Bronchial epithelial cell (primary cell): ENCODE results near the gene TMPRSS2. TPM values are rescaled to one million over a fixed set of nuclear protein-coding genes. Genes with fewer than 3 reads are reported as not detected.

Experiments used
- DNase-seq: peaks from one replicate; pipeline ENCODE4 v3.0.0-alpha.2; 2010; ENCODE audit warnings: low read depth
- FAIRE-seq: peaks from 2 replicates; lab custom pipeline; 2011; peaks lifted over from hg19 to GRCh38; lab: Jason Lieb, UNC
- H3K27me3 ChIP-seq: 2 replicates; pipeline ENCODE4 v1.5.1; 2011; ENCODE audit warnings: low read length; ENCODE audit not compliant: control insufficient read depth, insufficient read depth
- H3K36me3 ChIP-seq: 2 replicates; pipeline ENCODE4 v1.5.1; 2011; ENCODE audit warnings: low read length; ENCODE audit not compliant: control insufficient read depth, insufficient read depth
- H3K4me3 ChIP-seq: 2 replicates; pipeline ENCODE4 v1.5.1; 2011; ENCODE audit warnings: mild to moderate bottlenecking, low read depth, low read length, control low read depth
- CTCF ChIP-seq: IDR thresholded peaks from 2 replicates; pipeline ENCODE4 v1.5.1; 2011; ENCODE audit warnings: mild to moderate bottlenecking, moderate library complexity, low read length, control low read depth, inconsistent platforms; ENCODE audit not compliant: insufficient read depth, severe bottlenecking
- total RNA-seq: library from RNA; depleted of rRNA; stranded (reverse); fragments of >200 nt; gene quantifications from 2 replicates; pipeline ENCODE4 v1.2.1, GENCODE V29; 2014

The TMPRSS2 gene
- total RNA-seq, 1 donor from 2014 or later: 3.7 TPM

GRCh38 chr21:41488080-41488479 is 19.9 kb downstream of the TMPRSS2 start:
- FAIRE-seq (no peak), DNase-seq (no peak)
- no peak for TF ChIP-seq CTCF
- Histone ChIP-seq H3K27me3 (no peaks in the 10 kb centered on the region), H3K4me3 (no peak overlapping the region), H3K36me3 (no peaks in the 10 kb centered on the region)

GRCh38 chr21:41487082-41487481 is 20.9 kb downstream of the TMPRSS2 start:
- no peak for TF ChIP-seq CTCF
- Histone ChIP-seq H3K27me3 (no peaks in the 10 kb centered on the region), H3K36me3 (no peaks in the 10 kb centered on the region), H3K4me3 (no peak overlapping the region)
- no peak for FAIRE-seq
- no peak for DNase-seq

DNA sequence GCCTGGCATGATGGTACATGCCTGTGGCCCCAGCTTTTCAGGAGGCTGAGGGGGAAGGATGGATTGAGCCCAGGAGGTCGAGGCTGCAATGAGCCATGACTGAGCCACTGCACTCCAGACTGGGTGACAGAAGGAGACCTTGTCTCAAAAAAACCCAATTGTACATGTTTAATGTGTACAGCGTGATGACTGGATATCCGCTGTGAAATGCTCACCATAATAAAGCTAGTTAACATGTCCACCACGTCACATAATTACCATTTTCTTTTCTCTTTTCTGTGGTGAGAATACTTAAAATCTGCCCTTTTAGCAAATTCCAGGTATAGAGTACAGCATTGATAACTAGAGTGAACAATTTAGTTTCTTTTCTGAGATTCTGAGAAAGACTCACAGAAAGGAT is 24.0 kb downstream of the TMPRSS2 start:
- no peak for TF ChIP-seq CTCF
- Histone ChIP-seq H3K27me3 (peaks cover 2% of the 10 kb centered on the region), H3K36me3 (no peaks in the 10 kb centered on the region), H3K4me3 (no peak overlapping the region)
- DNase-seq: no peak
- FAIRE-seq: no peak

DNA sequence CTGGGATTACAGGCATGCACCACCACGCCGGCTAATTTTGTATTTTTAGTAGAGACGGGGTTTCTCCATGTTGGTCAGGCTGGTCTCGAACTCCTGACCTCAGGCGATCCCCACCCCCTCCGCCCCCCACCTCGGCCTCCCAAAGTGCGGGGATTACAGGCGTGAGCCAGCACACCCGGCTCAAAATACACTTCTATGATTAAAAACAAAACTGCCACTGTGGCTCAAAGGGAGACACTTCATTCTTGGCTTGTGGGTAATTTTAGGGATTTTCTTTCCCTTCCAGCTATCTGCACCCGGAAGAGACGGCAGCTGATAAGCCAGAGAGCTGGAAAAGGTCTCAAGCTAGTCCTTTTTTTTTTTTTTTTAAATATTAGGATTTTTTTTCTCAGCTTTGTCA is 24.5 kb downstream of the TMPRSS2 start:
- DNase-seq (no peak), FAIRE-seq (no peak)
- Histone ChIP-seq H3K27me3 (peaks cover 6% of the 10 kb centered on the region), H3K36me3 (no peaks in the 10 kb centered on the region), H3K4me3 (no peak overlapping the region)
- no peak for TF ChIP-seq CTCF

- Histone ChIP-seq H3K4me3 (no peak overlapping the region), H3K36me3 (no peaks in the 10 kb centered on the region), H3K27me3 (peaks cover 9% of the 10 kb centered on the region)
- no peak for TF ChIP-seq CTCF
- FAIRE-seq (no peak), DNase-seq (no peak)
Measured at GRCh38 chr21:41482980-41483379, 25.0 kb downstream of the TMPRSS2 start.

DNA sequence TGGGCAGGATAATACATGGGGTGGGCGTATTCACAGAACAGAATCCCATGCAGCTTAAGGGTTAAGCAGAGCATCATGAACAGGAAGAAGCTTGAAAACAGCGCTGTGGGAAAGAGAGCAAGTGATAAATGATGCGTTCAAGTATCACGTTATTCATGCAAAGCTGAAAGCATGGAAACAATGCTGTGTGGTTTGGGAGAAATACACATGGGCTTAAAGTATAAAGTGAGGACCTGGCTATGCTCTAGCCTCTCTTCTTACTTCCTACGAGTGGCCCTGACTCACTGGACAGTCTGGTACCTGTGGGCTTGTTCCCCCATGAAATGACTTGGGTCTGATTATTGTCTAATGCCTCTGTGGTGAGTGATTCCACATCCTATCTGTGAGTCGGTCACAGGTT is 25.7 kb downstream of the TMPRSS2 start:
- peaks cover 9% of the 10 kb centered on the region for H3K27me3 ChIP-seq
- peak; percentile 30 for DNase-seq
- no peak for FAIRE-seq
- H3K4me3 ChIP-seq: no peak overlapping the region
- H3K36me3 ChIP-seq: no peaks in the 10 kb centered on the region
- no peak for TF ChIP-seq CTCF
